ENCODE data around the gene NET1.
"Not testable (repeated sequence)": the region's sequence is repeated elsewhere in the genome, so short reads cannot be mapped to it uniquely, and the experiment has no call there.

NET1 gene

GRCh38 chr10:5462841-5463293 lies 50.5 kb downstream of the NET1 start:
- no peak for DNase-seq (ENCODE audit: low spot score)

- no peak for DNase-seq (ENCODE audit: low spot score)
Observed at GRCh38 chr10:5464546-5464945, 52.2 kb downstream of the NET1 start.

- DNase-seq (ENCODE audit: low spot score): no peak
Observed at GRCh38 chr10:5465976-5466450, 53.7 kb downstream of the NET1 start.

- DNase-seq (ENCODE audit: low spot score): no peak
Observed at GRCh38 chr10:5466451-5467206, 54.3 kb downstream of the NET1 start.

- DNase-seq (ENCODE audit: low spot score): no peak
Observed at GRCh38 chr10:5467207-5467535, 54.8 kb downstream of the NET1 start.

GRCh38 chr10:5467634-5468255 lies 55.4 kb downstream of the NET1 start:
- no peak for DNase-seq (ENCODE audit: low spot score)

GRCh38 chr10:5468262-5469106 lies 56.1 kb downstream of the NET1 start:
- no peak for DNase-seq (ENCODE audit: low spot score)

GRCh38 chr10:5469353-5470061 lies 57.1 kb downstream of the NET1 start:
- no peak for DNase-seq (ENCODE audit: low spot score)

GRCh38 chr10:5470062-5470751 lies 57.9 kb downstream of the NET1 start:
- no peak for DNase-seq (ENCODE audit: low spot score)

- not testable (repeated sequence) for DNase-seq (ENCODE audit: low spot score)
Observed at GRCh38 chr10:5474642-5475041, 62.3 kb downstream of the NET1 start.

GRCh38 chr10:5475088-5475487 lies 62.7 kb downstream of the NET1 start:
- not testable (repeated sequence) for DNase-seq (ENCODE audit: low spot score)

- not testable (repeated sequence) for DNase-seq (ENCODE audit: low spot score)
Observed at GRCh38 chr10:5475974-5476807, 63.8 kb downstream of the NET1 start.

- no peak for DNase-seq (ENCODE audit: low spot score)
Observed at GRCh38 chr10:5476918-5477525, 64.7 kb downstream of the NET1 start.

GRCh38 chr10:5477948-5478693 lies 65.8 kb downstream of the NET1 start:
- DNase-seq (ENCODE audit: low spot score): no peak

- no peak for DNase-seq (ENCODE audit: low spot score)
Observed at GRCh38 chr10:5478694-5479305, 66.4 kb downstream of the NET1 start.

GRCh38 chr10:5479481-5480161 lies 67.3 kb downstream of the NET1 start:
- no peak for DNase-seq (ENCODE audit: low spot score)

- DNase-seq (ENCODE audit: low spot score): no peak
Observed at GRCh38 chr10:5480162-5480941, 68.0 kb downstream of the NET1 start.
